ENCODE measurements around the gene TXNRD2. TPM values are rescaled to one million over a fixed set of nuclear protein-coding genes. Genes with fewer than 3 reads are reported as not detected.

Gene TXNRD2
- total RNA-seq, 1 donor from 2014 or later: 46.0 TPM

GRCh38 chr22:19915287-19915954 lies 26.2 kb downstream of the TXNRD2 start:
- Histone ChIP-seq H3K9me3 (no peaks in the 10 kb centered on the region), H3K4me3 (no peak overlapping the region), H3K36me3 (peaks cover 68 to 74% of the 10 kb centered on the region in 2 donors), H3K27me3 (no peaks in the 10 kb centered on the region), H3K27ac (no peak overlapping the region), H3K4me1 (no peaks in the 10 kb centered on the region)
- DNase-seq (ENCODE audit: low spot score in 2 of 2): no peak
- no peak for TF ChIP-seq CTCF (IDR thresholded peaks at IDR 0.05)
- intact Hi-C loops (cut with DNase I): no loop called here

GRCh38 chr22:19914201-19914943 lies 27.2 kb downstream of the TXNRD2 start:
- no peak for DNase-seq (ENCODE audit: low spot score in 2 of 2)
- Histone ChIP-seq H3K4me3 (no peak overlapping the region), H3K9me3 (no peaks in the 10 kb centered on the region), H3K36me3 (peaks cover 70 to 74% of the 10 kb centered on the region in 2 donors), H3K27ac (no peak overlapping the region), H3K4me1 (no peaks in the 10 kb centered on the region), H3K27me3 (no peaks in the 10 kb centered on the region)
- TF ChIP-seq CTCF (IDR thresholded peaks at IDR 0.05): no peak
- intact Hi-C loops (cut with DNase I): no loop called here

GRCh38 chr22:19913337-19913936 lies 28.2 kb downstream of the TXNRD2 start:
- H3K4me3 ChIP-seq: no peak overlapping the region
- no peaks in the 10 kb centered on the region for H3K9me3 ChIP-seq
- no peak for TF ChIP-seq CTCF (IDR thresholded peaks at IDR 0.05)
- no peaks in the 10 kb centered on the region for H3K27me3 ChIP-seq
- no peaks in the 10 kb centered on the region for H3K4me1 ChIP-seq
- intact Hi-C loops (cut with DNase I): no loop called here
- no peak for DNase-seq (ENCODE audit: low spot score in 2 of 2)
- H3K36me3 ChIP-seq: peaks cover 65 to 71% of the 10 kb centered on the region in 2 donors
- no peak overlapping the region for H3K27ac ChIP-seq

- no peaks in the 10 kb centered on the region for H3K4me1 ChIP-seq
- H3K27me3 ChIP-seq: no peaks in the 10 kb centered on the region
- H3K9me3 ChIP-seq: no peaks in the 10 kb centered on the region
- H3K36me3 ChIP-seq: peaks cover 56 to 65% of the 10 kb centered on the region in 2 donors
- no peak for TF ChIP-seq CTCF (IDR thresholded peaks at IDR 0.05)
- intact Hi-C loops (cut with DNase I): no loop called here
- DNase-seq (ENCODE audit: low spot score in 2 of 2): no peak
- H3K27ac ChIP-seq: no peak overlapping the region
- no peak overlapping the region for H3K4me3 ChIP-seq
Measured at GRCh38 chr22:19912271-19912999, 29.2 kb downstream of the TXNRD2 start.

GRCh38 chr22:19911540-19912270 lies 29.9 kb downstream of the TXNRD2 start:
- H3K4me1 ChIP-seq: no peaks in the 10 kb centered on the region
- peaks cover 50 to 57% of the 10 kb centered on the region in 2 donors for H3K36me3 ChIP-seq
- H3K27me3 ChIP-seq: no peaks in the 10 kb centered on the region
- intact Hi-C loops (cut with DNase I): loop anchor here (2.0 kb wide), 1 partner anchor 37 kb away; no protein-coding TSS in a partner anchor
- no peaks in the 10 kb centered on the region for H3K9me3 ChIP-seq
- no peak for DNase-seq (ENCODE audit: low spot score in 2 of 2)
- no peak overlapping the region for H3K4me3 ChIP-seq
- no peak overlapping the region for H3K27ac ChIP-seq
- no peak for TF ChIP-seq CTCF (IDR thresholded peaks at IDR 0.05)

Data from ascending aorta (tissue), 2 donors.